Measurements from ENCODE around the gene NDUFS6.

GRCh38 chr5:1819458-1819857, 18.3 kb downstream of the NDUFS6 start:
- TF ChIP-seq RAD21 (conservative IDR thresholded peaks at IDR 0.05), result no peak
- TF ChIP-seq POLR2AphosphoS5 (IDR thresholded peaks at IDR 0.05), result no peak
- TF ChIP-seq EZH2 (IDR thresholded peaks at IDR 0.05; ENCODE audit: borderline replicate concordance, insufficient read depth, low read length, poor library complexity, severe bottlenecking), result no peak
- TF ChIP-seq EP300 (conservative IDR thresholded peaks at IDR 0.05; ENCODE audit: poor library complexity, severe bottlenecking), result no peak
- no peak for TF ChIP-seq CTCF (IDR thresholded peaks at IDR 0.05; ENCODE audit: poor library complexity, severe bottlenecking)

Measured in neural cell (in vitro differentiated cells).